GM18498 (cell line): ENCODE measurements around the gene YDJC.
"Not testable (repeated sequence)": the region's sequence is repeated elsewhere in the genome, so short reads cannot be mapped to it uniquely, and the experiment has no call there.

Source experiments
- ATAC-seq: cut with Tn5 transposase; IDR thresholded peaks from one replicate; pipeline ENCODE4 v1.9.1; 2021; ENCODE audit warnings: mild to moderate bottlenecking, moderate library complexity; ENCODE audit not compliant: unreplicated experiment

Gene YDJC

DNA sequence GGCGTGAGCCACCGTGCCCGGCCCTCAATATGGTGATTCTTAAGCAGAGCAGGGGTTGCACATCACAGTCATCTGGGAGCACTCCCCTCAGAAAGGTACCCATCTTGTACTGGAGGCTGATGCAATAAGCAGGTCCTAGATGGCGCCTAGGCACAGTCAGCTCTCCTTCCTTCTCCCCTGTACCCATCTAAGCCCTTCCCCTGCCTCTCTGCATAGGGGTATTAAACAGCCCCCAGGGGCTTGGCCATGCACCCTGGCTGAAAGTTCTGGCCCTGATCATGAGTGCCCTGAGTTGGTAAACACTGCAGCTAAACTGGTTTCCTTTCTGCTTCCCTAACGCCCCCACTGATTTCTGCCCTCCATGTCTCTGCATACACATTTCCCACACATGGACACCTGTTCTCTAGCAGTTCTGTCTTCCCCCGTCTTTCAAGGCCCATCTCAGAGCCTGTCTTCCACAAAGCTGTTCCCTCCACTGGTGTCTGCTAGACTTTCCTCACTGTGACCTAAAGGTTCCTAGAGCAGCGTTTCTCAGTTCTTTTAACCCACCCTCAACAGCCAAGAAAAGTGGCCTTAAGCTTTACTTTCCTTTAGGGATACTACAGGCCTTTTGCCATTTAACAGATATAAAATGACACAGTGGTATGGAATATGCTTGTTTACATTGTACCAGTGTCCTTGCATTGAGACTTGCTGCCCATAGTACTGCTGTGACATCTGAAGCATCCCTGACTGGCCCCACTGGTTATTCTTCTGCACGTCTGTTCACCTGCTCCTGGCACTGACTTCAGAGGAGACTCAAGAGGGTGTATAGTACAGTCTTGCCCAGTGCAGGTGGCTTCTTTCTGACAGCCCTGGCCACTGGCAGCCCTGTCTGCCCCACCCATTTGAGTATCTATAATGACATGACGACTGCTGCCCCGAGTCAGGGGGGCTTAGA lies 46.8 kb downstream of the YDJC start:
- no peak for ATAC-seq

GRCh38 chr22:21581009-21581713 lies 48.7 kb downstream of the YDJC start:
- ATAC-seq: not testable (repeated sequence)

GRCh38 chr22:21580623-21581007 lies 49.2 kb downstream of the YDJC start:
- ATAC-seq: not testable (repeated sequence)

- ATAC-seq: no peak
Measured at GRCh38 chr22:21579474-21579851, 50.4 kb downstream of the YDJC start.
